GM23338 (cell line): Measurements from ENCODE around the gene CARD10. TPM values are rescaled to one million over a fixed set of nuclear protein-coding genes. Genes with fewer than 3 reads are reported as not detected.
A peak's percentile ranks its signal among the peaks of the same experiment; 100 is the strongest.

Experiments
- ATAC-seq: fragments of 200-7000 bp; cut with Tn5 transposase; 3 replicates; pipeline ENCODE4 v1.9.1; 2020
- DNase-seq: peaks from one replicate; pipeline ENCODE4 v3.0.0-alpha.2; 2015; ENCODE audit warnings: low spot score
- H2AFZ ChIP-seq: fragments of 200-600 bp; sonication (generic); 2 replicates; pipeline ENCODE4 v1.8.0; 2016; ENCODE audit warnings: antibody characterized with exemption, mild to moderate bottlenecking, moderate library complexity
- H3F3A ChIP-seq: fragments of 200-600 bp; sonication (generic); replicated peaks from 2 replicates; pipeline ENCODE4 v1.8.0; 2017; ENCODE audit warnings: antibody characterized with exemption, mixed run types, low read depth
- H3K27ac ChIP-seq: fragments of 200-600 bp; sonication (generic); 2 replicates; pipeline ENCODE4 v1.6.1; 2016; ENCODE audit warnings: low read depth
- H3K27me3 ChIP-seq: fragments of 200-600 bp; sonication (generic); 2 replicates; pipeline ENCODE4 v1.8.0; 2016; ENCODE audit warnings: mild to moderate bottlenecking, mixed run types, moderate library complexity; ENCODE audit not compliant: insufficient read depth
- H3K36me3 ChIP-seq: fragments of 200-600 bp; sonication (generic); 2 replicates; pipeline ENCODE4 v1.8.0; 2016; ENCODE audit warnings: mild to moderate bottlenecking; ENCODE audit not compliant: insufficient read depth
- H3K4me1 ChIP-seq: fragments of 200-600 bp; sonication (generic); 2 replicates; pipeline ENCODE4 v1.8.0; 2016; ENCODE audit warnings: mild to moderate bottlenecking, moderate library complexity; ENCODE audit not compliant: insufficient read depth
- H3K4me2 ChIP-seq: fragments of 200-600 bp; sonication (generic); 2 replicates; pipeline ENCODE4 v1.7.1; 2017; ENCODE audit warnings: mixed run types
- H3K4me3 ChIP-seq: fragments of 200-600 bp; sonication (generic); 2 replicates; pipeline ENCODE4 v1.6.1; 2016; ENCODE audit warnings: mixed run types
- H3K79me2 ChIP-seq: fragments of 200-600 bp; sonication (generic); replicated peaks from 2 replicates; pipeline ENCODE4 v1.8.0; 2017; ENCODE audit warnings: mild to moderate bottlenecking; ENCODE audit not compliant: insufficient read depth
- H3K9me2 ChIP-seq: fragments of 200-600 bp; sonication (generic); 2 replicates; pipeline ENCODE4 v1.8.0; 2017; ENCODE audit not compliant: insufficient read depth
- H4K20me1 ChIP-seq: fragments of 200-600 bp; sonication (generic); replicated peaks from 2 replicates; pipeline ENCODE4 v1.8.0; 2017; ENCODE audit warnings: mild to moderate bottlenecking; ENCODE audit not compliant: insufficient read depth
- H3K27ac Mint-ChIP-seq: 2 replicates; pipeline ENCODE4 v1.8.0; 2020; ENCODE audit warnings: inconsistent platforms, mild to moderate bottlenecking, moderate library complexity, mixed read lengths
- H3K27me3 Mint-ChIP-seq: 3 replicates; pipeline ENCODE4 v1.8.0; 2022; ENCODE audit warnings: low read depth, mild to moderate bottlenecking, moderate library complexity, mixed read lengths, inconsistent platforms; ENCODE audit not compliant: insufficient read depth, poor library complexity
- H3K36me3 Mint-ChIP-seq: 3 replicates; pipeline ENCODE4 v1.8.0; 2021; ENCODE audit warnings: low read depth, mild to moderate bottlenecking, inconsistent platforms, moderate library complexity, mixed read lengths
- H3K4me1 Mint-ChIP-seq: 3 replicates; pipeline ENCODE4 v1.8.0; 2020; ENCODE audit warnings: mild to moderate bottlenecking, inconsistent platforms, mixed read lengths
- H3K4me3 Mint-ChIP-seq: 3 replicates; pipeline ENCODE4 v1.8.0; 2021; ENCODE audit warnings: moderate library complexity, mild to moderate bottlenecking, inconsistent platforms, mixed read lengths
- H3K9me3 Mint-ChIP-seq: 3 replicates; pipeline ENCODE4 v1.8.0; 2020; ENCODE audit warnings: moderate library complexity, mild to moderate bottlenecking, inconsistent platforms, mixed read lengths
- CREB1 ChIP-seq: fragments of 250-450 bp; sonication (Bioruptor Pico); IDR thresholded peaks from 2 replicates; pipeline ENCODE4 v1.5.0; 2020; ENCODE audit warnings: low read depth, mild to moderate bottlenecking, moderate library complexity
- CTCF ChIP-seq, 2 experiments: fragments of 200-600 bp in 1 of 2; sonication (generic) in 1 of 2; conservative IDR thresholded peaks; 2 replicates each; pipeline versions ENCODE4 v1.5.1 to v1.6.1; 2016 to 2017; ENCODE audit warnings: antibody characterized with exemption in 2 of 2, low read depth in 2 of 2, mild to moderate bottlenecking in 2 of 2, moderate library complexity in 1 of 2
- ETS1 ChIP-seq: IDR thresholded peaks from 2 replicates; pipeline ENCODE4 v1.6.1; 2016; ENCODE audit warnings: antibody characterized with exemption
- EZH2 ChIP-seq: fragments of 200-600 bp; sonication (generic); IDR thresholded peaks from one replicate; pipeline ENCODE4 v1.8.0; 2017; ENCODE audit warnings: antibody characterized with exemption, mild to moderate bottlenecking, low read depth; ENCODE audit not compliant: unreplicated experiment
- EZH2phosphoT487 ChIP-seq: fragments of 200-600 bp; sonication (generic); IDR thresholded peaks from one replicate; pipeline ENCODE4 v1.8.1; 2018; ENCODE audit warnings: antibody characterized with exemption; ENCODE audit not compliant: unreplicated experiment
- JUNB ChIP-seq: IDR thresholded peaks from one replicate; pipeline ENCODE4 v1.6.1; 2016; ENCODE audit warnings: antibody characterized with exemption; ENCODE audit not compliant: unreplicated experiment
- NANOG ChIP-seq: IDR thresholded peaks from 2 replicates; pipeline ENCODE4 v1.6.1; 2016; ENCODE audit warnings: antibody characterized with exemption, borderline replicate concordance
- POLR2AphosphoS5 ChIP-seq: IDR thresholded peaks from 2 replicates; pipeline ENCODE4 v1.6.1; 2016; ENCODE audit warnings: antibody characterized with exemption, low read depth
- STAT1 ChIP-seq: IDR thresholded peaks from one replicate; pipeline ENCODE4 v1.6.1; 2016; ENCODE audit warnings: antibody characterized with exemption; ENCODE audit not compliant: unreplicated experiment
- ZNF114 ChIP-seq: fragments of 250-450 bp; sonication (Bioruptor Pico); IDR thresholded peaks from 2 replicates; pipeline ENCODE4 v1.5.0; 2020; ENCODE audit warnings: mild to moderate bottlenecking, moderate library complexity
- ZNF331 ChIP-seq: fragments of 250-450 bp; sonication (Bioruptor Pico); IDR thresholded peaks from 2 replicates; pipeline ENCODE4 v1.5.0; 2020; ENCODE audit warnings: low read depth, mild to moderate bottlenecking, moderate library complexity
- ZNF462 ChIP-seq: fragments of 250-450 bp; sonication (Bioruptor Pico); IDR thresholded peaks from 2 replicates; pipeline ENCODE4 v1.5.0; 2020; ENCODE audit warnings: mild to moderate bottlenecking, moderate library complexity
- polyA plus RNA-seq: library from polyadenylated mRNA; unstranded; fragments of >200 nt; fragmentation: Nextera tagmentation; extraction: Ambion mirVana; gene quantifications from 2 replicates; pipeline ENCODE4 v1.2.1, GENCODE V29; 2016
- total RNA-seq: library from RNA; depleted of rRNA; stranded (reverse); fragments of >200 nt; shearing (Covaris generic); gene quantifications from 2 replicates; pipeline ENCODE4 v1.2.3, GENCODE V29; 2014

Gene CARD10
- total and polyA plus RNA-seq, 2 experiments from 2014 or later = 5.4 to 17.2 TPM

GRCh38 chr22:37556710-37557109, 37.5 kb upstream of the CARD10 start:
- no peak overlapping the region for H3K27ac ChIP-seq
- peaks cover 43% of the 10 kb centered on the region for H3K27me3 Mint-ChIP-seq
- H3K36me3 Mint-ChIP-seq = peaks cover under 1% of the 10 kb centered on the region; the same call in 1 of the 3 replicates
- no peak overlapping the region for H3K27ac Mint-ChIP-seq
- H4K20me1 ChIP-seq = no peaks in the 10 kb centered on the region
- 0 out of 2 replicates have a peak overlapping the region, but pooled peaks have one; percentile 18 for H2AFZ ChIP-seq
- H3K4me3 Mint-ChIP-seq = peak overlapping the region; percentile 20; the same call in 1 of the 3 replicates
- H3K79me2 ChIP-seq = no peaks in the 10 kb centered on the region
- peaks cover 16% of the 10 kb centered on the region for H3F3A ChIP-seq
- no peaks in the 10 kb centered on the region for H3K9me2 ChIP-seq
- peaks cover 44% of the 10 kb centered on the region for H3K27me3 ChIP-seq
- peak overlapping the region; percentile 71 for H3K4me2 ChIP-seq
- H3K36me3 ChIP-seq = no peaks in the 10 kb centered on the region
- H3K4me1 Mint-ChIP-seq = peaks cover 39% of the 10 kb centered on the region
- DNase-seq (peak; percentile 76), ATAC-seq (peak; percentile 47)
- no peaks in the 10 kb centered on the region; the same call in 2 of the 3 replicates for H3K9me3 Mint-ChIP-seq
- H3K4me3 ChIP-seq = 0 out of 2 replicates have a peak overlapping the region, but pooled peaks have one; percentile 21
- H3K4me1 ChIP-seq = peaks cover 38% of the 10 kb centered on the region
- TF ChIP-seq ZNF462 (CRISPR knock-in tag) (0 out of 2 replicates have a peak, but pooled peaks have one; percentile 3), ZNF114 (no peak)

GRCh38 chr22:37555029-37555428, 35.8 kb upstream of the CARD10 start:
- Mint-ChIP-seq H3K4me3 (no peak overlapping the region), H3K27me3 (peaks cover 41% of the 10 kb centered on the region), H3K9me3 (no peaks in the 10 kb centered on the region; the same call in 2 of the 3 replicates), H3K4me1 (peaks cover 48% of the 10 kb centered on the region), H3K27ac (no peak overlapping the region), H3K36me3 (no peaks in the 10 kb centered on the region)
- Histone ChIP-seq H3F3A (peaks cover 19% of the 10 kb centered on the region), H3K4me3 (no peak overlapping the region), H3K4me1 (peaks cover 35% of the 10 kb centered on the region), H3K4me2 (no peak overlapping the region), H4K20me1 (no peaks in the 10 kb centered on the region), H2AFZ (no peak overlapping the region), H3K27me3 (peaks cover 31% of the 10 kb centered on the region), H3K27ac (no peak overlapping the region), H3K9me2 (no peaks in the 10 kb centered on the region), H3K79me2 (no peaks in the 10 kb centered on the region), H3K36me3 (no peaks in the 10 kb centered on the region)
- DNase-seq (no peak), ATAC-seq (no peak)
- TF ChIP-seq EZH2 (no peak), POLR2AphosphoS5 (no peak), EZH2phosphoT487 (no peak), JUNB (no peak), STAT1 (no peak), ZNF331 (CRISPR knock-in tag) (no peak), ETS1 (no peak), CREB1 (CRISPR knock-in tag) (no peak), NANOG (no peak), CTCF (conservative IDR thresholded peaks at IDR 0.05; ENCODE audit: low read depth in 2 of 2) (no peak), ZNF114 (no peak)
